ENCODE measurements around the gene CRACDL.

The CRACDL gene

DNA sequence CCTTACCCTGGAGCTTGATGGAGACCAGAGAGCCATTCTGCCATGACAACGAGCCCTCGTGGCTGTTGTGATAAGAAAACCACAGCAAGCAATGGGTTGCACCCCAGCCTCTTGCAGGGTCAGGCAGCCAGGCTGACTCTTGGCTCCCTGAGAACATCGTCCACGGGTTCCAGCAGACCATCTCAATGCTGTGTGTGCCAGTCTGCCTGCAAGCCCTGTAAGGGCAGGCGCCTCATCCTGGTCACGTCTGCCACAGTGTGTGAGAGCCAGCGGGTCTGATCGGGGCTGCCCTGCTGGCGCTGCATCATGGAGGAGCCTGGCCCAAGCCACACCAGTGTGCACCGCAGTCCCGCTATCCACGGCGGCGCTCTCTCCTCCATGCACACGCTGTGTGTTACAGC is 134.1 kb downstream of the CRACDL start:
- no peak for DNase-seq (ENCODE audit: low spot score)

DNA sequence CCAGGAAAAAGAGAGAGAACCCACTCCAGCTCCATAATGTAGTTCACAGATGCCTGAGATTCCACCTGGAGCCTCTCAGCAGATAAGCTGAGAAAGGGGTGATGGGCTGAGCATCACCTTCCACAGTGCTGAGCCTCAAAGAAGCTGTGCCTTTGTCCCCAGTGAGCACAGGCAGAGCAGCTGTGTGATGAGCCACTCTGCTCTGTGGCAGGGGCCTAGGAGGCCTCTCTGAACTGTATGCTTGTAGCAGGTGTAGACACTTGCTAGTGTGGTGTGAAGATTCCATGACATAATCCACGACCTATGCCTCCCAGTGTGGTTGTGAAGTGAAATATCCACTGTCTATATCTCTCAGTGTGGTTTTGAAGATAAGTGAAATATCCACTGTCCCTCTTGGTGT is 134.7 kb downstream of the CRACDL start:
- DNase-seq (ENCODE audit: low spot score): no peak

- no peak for DNase-seq (ENCODE audit: low spot score)
Observed at GRCh38 chr2:98800330-98801064, 135.5 kb downstream of the CRACDL start.

GRCh38 chr2:98799375-98800329 is 136.4 kb downstream of the CRACDL start:
- DNase-seq (ENCODE audit: low spot score): no peak

DNA sequence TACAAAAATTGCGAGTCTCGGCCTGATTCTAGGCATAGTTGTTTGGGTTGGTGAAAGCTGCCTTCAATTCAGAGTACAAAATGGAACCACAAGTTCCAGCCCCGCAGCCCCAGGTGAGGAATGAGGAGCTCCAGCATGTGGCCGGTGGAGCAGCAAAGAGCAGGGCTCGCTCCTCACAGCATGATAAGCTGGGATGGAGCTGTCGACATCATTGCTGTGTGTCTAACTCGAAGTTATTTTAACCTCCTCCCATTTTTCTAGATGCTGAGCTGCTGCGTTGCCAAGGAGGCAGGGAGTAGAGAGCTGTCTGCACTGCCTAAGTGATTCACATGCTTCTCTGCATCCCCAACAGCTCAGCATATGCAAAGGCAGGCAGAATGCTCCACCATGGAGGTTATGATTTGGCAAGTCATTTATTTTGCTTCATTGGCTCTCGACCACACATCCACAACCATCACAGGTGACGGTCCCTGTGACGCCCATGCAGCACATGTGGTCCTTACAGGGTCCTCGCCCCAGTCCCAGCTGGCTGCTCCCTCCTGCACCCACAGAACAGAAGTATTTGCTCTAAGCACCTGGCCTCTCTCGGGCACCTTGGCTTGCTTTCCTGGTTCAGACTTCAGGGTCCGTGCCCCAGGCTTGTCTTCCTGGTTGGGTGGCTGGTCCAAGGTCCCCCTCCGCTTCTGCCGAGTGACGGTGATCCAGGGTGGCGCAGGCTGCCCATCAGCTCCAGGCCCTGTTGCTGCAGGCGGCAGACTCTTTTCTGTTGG is 139.1 kb downstream of the CRACDL start:
- DNase-seq (ENCODE audit: low spot score): no peak

DNA sequence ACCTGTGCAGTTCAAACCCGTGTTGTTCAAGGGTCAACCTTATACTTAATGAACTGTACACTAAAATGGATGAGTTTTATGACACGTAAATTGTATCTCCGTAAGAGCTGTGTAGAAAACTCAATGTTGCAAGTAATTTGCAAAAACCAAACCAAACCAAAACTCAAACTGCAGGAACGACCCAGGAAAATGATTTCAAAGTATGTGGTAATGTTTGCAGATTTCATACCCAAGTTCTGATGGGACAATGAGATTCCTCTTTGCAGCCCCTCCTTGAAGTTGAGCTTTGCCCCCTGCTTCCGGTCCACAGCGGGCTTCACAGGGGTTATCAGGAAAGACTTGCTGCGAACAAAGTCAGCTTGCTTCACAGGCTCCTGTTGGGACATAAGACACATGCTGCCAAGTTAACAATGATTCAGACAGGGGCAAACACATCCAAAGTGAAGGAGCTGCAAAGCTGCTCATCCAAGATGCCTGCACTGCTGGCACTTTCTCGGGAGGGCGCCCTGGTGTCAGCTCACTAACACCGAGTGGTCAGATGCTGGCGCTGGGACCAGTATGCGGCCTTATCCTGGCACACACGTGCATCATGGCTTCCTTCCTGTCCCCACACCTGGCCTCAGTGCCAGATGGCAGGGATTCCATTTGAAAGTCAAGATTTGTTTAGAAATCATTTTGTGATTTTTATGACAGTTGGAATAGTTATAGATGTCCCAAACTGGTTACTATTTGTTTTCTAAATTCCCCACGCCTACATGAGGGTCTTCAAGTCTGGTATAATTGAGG is 139.9 kb downstream of the CRACDL start:
- DNase-seq (ENCODE audit: low spot score): no peak

DNA sequence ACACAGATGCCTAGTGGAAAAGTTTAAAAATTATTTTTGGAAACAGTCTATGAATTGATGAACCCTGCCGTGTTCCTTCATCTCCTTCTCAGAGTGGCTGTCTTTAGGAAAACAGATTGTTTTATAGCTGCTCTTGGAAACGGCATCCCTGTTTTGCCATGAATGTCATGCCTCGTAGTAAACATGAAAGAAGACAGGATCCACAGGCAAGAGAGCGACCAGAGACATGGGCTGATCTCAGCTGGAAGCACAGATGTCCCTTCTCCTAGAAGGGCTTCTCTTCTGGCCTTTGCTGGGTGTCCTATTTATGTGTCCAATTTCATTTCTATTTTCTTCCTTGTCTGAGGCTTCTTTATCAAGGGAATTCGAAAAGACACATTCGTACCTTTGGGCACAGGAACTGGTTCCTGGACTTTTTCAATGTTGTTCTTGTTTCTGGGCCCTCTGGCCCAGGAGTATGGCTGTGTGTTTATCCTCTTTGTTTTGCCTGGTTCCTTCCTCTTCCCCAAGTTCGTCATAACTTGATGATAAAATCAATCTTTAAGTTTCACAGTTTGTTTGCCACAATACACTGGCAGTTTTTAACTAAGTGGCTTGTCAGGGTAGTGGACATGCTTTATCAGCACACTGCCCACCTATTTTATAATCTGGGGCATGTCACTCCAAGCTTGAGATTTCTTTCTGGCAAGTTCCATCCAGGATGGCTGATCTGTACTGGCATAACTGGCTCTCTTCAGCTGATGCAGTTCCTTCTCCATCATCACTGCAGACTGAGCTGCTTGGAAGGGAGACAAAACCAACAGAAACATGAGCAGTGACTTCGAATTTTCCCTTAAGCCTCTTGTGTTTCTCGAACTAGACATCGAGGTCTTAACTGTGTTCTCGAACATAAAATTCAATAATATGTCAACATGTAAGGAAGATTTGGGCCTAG is 141.9 kb downstream of the CRACDL start:
- DNase-seq (ENCODE audit: low spot score): no peak

DNA sequence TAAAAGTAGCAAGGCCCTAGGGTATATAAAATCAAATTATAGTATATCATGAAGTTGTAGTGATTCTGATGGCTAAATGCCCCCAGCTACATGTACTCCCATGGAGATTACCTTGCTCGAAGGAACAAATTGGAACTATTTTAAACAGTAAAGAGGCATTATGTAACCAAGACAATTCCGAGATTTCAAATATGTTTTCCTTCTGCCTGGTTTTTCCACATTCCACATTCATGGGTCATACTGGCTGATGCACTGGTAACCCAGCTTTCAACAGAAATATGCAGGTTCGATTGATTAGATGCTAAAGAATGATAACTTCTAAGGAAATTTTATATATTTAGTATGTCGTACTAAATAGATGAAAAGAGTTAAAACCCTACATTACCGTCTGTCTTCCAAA is 142.8 kb downstream of the CRACDL start:
- DNase-seq (ENCODE audit: low spot score): no peak

DNA sequence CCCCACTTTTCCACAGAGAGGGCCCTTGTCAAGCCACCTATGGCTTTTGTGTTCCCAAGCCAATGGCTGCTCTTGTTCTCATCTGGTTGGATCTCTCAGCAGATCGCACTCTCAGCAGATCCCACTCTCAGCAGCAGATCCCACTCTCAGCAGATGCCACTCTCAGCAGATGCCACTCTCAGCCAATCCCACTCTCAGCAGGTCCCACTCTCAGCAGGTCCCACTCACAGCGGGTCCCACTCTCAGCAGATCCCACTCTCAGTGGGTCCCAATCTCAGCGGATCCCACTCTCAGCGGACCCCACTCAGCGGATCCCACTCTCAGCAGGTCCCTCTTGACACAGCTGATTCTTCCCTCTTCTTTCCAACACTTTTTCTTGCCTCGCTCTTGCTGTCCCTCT is 145.8 kb downstream of the CRACDL start:
- no peak for DNase-seq (ENCODE audit: low spot score)

GRCh38 chr2:98787700-98788099 is 148.3 kb downstream of the CRACDL start:
- DNase-seq (ENCODE audit: low spot score): no peak

DNA sequence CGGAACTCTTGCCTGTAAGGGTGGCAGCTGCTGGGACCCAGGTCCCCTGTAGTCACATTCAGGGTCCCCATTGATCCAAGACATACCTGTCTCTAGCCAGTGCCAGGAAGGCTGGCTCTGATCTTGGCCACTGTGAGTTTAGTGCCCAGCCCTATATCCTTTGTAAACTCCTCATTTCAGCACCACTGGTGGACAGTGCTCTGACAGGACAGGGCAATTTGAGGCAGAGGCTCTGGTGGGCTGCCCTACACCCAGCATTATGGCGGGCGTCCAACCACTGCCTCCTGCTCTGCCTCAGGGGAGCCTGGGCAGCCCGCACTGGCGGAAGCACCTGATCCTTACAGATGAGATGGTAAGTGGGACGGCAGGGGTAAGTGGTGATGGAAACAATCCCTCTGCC is 149.8 kb downstream of the CRACDL start:
- no peak for DNase-seq (ENCODE audit: low spot score)

- DNase-seq (ENCODE audit: low spot score): no peak
Observed at GRCh38 chr2:98782570-98782969, 153.5 kb downstream of the CRACDL start.

GRCh38 chr2:98781822-98782221 is 154.2 kb downstream of the CRACDL start:
- no peak for DNase-seq (ENCODE audit: low spot score)

DNA sequence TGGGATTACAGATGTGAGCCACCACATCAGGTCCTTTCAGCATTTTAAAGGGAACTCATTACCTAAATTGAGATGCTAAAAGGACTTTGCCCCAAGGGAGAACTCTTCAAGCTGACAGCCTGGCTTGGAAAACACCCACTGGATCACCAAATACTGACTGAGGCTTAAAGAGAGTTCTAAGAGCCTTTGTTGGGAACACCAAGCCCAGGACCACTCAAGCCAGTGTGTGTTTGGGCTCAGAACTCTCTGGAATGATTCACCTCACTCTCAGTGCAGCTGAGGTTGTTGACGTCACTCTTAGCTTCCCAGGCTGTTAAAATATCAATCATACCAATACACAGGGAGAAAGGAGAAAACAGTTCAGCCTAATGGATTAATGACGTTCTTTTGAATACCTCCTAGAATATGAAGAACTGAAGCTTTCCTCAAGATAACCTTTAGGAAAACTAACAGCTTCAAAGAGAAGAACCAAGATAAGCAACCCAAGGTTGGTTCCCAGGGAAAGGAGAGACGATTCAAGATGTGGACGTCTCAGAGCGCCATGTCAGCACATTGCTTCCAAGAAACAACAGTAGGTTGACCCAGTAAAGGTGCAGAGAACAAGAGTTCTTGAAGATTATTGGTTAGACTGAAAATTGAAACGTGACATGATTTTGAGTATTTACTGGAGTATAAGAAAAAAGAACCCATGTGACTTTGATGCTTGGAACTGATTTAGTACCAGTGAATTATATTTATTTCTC is 157.1 kb downstream of the CRACDL start:
- no peak for DNase-seq (ENCODE audit: low spot score)

DNA sequence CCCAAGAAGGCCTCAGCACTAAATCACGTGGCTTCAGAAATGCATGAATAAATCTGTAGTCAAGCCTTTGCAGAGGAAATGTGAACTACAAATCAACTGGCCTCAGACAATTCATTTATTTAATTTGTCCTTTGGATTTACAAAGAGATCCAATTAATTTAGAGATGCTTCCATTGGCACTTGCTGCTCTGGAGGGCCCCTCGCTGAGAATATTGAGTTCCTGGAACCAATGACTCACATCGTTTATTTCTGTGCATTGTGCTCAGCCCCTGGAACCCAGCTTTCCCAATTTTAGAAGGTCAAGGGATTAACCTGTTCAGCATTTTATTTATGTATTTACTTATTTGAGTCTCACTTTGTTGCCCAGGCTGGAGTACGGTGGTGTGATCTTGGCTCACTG is 157.9 kb downstream of the CRACDL start:
- no peak for DNase-seq (ENCODE audit: low spot score)

- no peak for DNase-seq (ENCODE audit: low spot score)
Observed at GRCh38 chr2:98777710-98778109, 158.3 kb downstream of the CRACDL start.

DNA sequence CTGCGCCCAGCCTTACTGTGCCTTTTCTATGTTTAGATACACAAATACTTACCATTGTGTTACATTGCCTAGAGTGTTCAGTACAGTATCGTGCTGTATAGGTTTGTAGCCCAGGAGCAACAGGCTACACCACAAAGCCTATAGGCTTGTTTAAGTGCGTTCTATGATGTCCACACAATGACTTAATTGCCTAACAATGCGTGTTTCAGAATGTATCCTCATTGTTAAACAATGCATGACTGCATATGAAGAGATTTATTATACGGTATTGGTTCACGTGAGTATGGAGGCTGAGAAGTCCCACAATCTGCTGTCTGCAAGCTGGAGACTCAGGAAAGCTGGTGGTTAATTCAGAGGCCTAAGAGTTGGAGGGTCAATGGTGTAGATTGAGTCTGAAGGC is 158.9 kb downstream of the CRACDL start:
- DNase-seq (ENCODE audit: low spot score): peak; percentile 34

GRCh38 chr2:98776136-98776535 is 159.9 kb downstream of the CRACDL start:
- DNase-seq (ENCODE audit: low spot score): no peak

GRCh38 chr2:98775146-98775986 is 160.7 kb downstream of the CRACDL start:
- no peak for DNase-seq (ENCODE audit: low spot score)
